Body of pancreas (tissue), 4 donors: ENCODE data around the gene KIF3A. TPM values are rescaled to one million over a fixed set of nuclear protein-coding genes. Genes with fewer than 3 reads are reported as not detected.

Source experiments
- ATAC-seq: fragments of 150-250 bp; one replicate; pipeline ENCODE4 v1.9.1; 2016
- DNase-seq, 4 donors: peaks; one replicate each; pipeline ENCODE4 v3.0.0-alpha.2; 2019
- H3K27ac ChIP-seq, 4 donors: fragments of 200-600 bp; sonication (generic); 1 replicate in 3 of 4; 2 replicates in 1 of 4; pipeline versions ENCODE4 v1.5.1 to v1.6.1; 2016 to 2019; ENCODE audit warnings: mild to moderate bottlenecking in 1 of 4, mixed read lengths in 1 of 4, moderate library complexity in 1 of 4
- H3K27me3 ChIP-seq, 2 donors: fragments of 200-600 bp; sonication (generic); one replicate each; pipeline ENCODE4 v1.6.0; 2016; ENCODE audit warnings: mild to moderate bottlenecking in 1 of 2
- H3K36me3 ChIP-seq, 2 donors: fragments of 200-600 bp; sonication (generic); replicated peaks in 1 of 2; 2 replicates each; pipeline ENCODE4 v1.5.1; 2016; ENCODE audit warnings: low read depth in 2 of 2; ENCODE audit not compliant: insufficient read depth in 1 of 2
- H3K4me1 ChIP-seq: fragments of 200-600 bp; sonication (generic); one replicate; pipeline ENCODE4 v1.6.0; 2016
- H3K4me3 ChIP-seq, 2 donors: fragments of 200-600 bp; sonication (generic); 1 replicate in 1 of 2; 2 replicates in 1 of 2; pipeline ENCODE4 v1.5.1; 2016 to 2019
- H3K9me3 ChIP-seq, 3 donors: fragments of 200-600 bp; sonication (generic); 1 replicate in 2 of 3; 2 replicates in 1 of 3; pipeline ENCODE4 v1.5.1; 2016
- CTCF ChIP-seq, 7 experiments: fragments of 450-650 bp in 4 of 7; fragments of 200-600 bp in 3 of 7; sonication (generic) in 3 of 7; IDR thresholded peaks; one replicate each; pipeline ENCODE4 v1.5.1; 2016 to 2019; ENCODE audit warnings: antibody characterized with exemption in 7 of 7
- POLR2A ChIP-seq, 3 donors: fragments of 450-650 bp; IDR thresholded peaks; one replicate each; pipeline ENCODE4 v1.6.1; 2016; ENCODE audit warnings: antibody characterized with exemption in 3 of 3, mild to moderate bottlenecking in 2 of 3
- WGBS, 2 donors: methylation state at CpG; one replicate each; pipeline ENCODE4 v1.1.5; 2017; 5-methylcytosine and 5-hydroxymethylcytosine counted together
- intact Hi-C: fragments of 100-400 bp; cut with DNase I; formaldehyde crosslinking; loops from one replicate; pipeline ENCODE4 v1.15.1; 2023
- total RNA-seq, 2 donors: library from RNA; depleted of rRNA; stranded (reverse); fragments of >200 nt; gene quantifications; one replicate each; pipeline ENCODE4 v1.1.0, GENCODE V29; 2016

The KIF3A gene
- total RNA-seq, 2 donors from 2014 or later: 5.9 to 8.8 TPM

GRCh38 chr5:132684922-132685720, 52.2 kb downstream of the KIF3A start:
- DNase-seq (no peak), ATAC-seq (no peak)
- Histone ChIP-seq H3K4me1 (no peaks in the 10 kb centered on the region), H3K4me3 (no peak overlapping the region), H3K36me3 (no peaks in the 10 kb centered on the region), H3K9me3 (no peaks in the 10 kb centered on the region), H3K27me3 (no peaks in the 10 kb centered on the region), H3K27ac (no peak overlapping the region)
- no peak for TF ChIP-seq CTCF (IDR thresholded peaks at IDR 0.05)
- TF ChIP-seq POLR2A (IDR thresholded peaks at IDR 0.05): no peak
- intact Hi-C loops: no loop called here
- WGBS, 2 donors: 86 to 89% methylated on average over 12 of the region's 12 CpGs

DNA sequence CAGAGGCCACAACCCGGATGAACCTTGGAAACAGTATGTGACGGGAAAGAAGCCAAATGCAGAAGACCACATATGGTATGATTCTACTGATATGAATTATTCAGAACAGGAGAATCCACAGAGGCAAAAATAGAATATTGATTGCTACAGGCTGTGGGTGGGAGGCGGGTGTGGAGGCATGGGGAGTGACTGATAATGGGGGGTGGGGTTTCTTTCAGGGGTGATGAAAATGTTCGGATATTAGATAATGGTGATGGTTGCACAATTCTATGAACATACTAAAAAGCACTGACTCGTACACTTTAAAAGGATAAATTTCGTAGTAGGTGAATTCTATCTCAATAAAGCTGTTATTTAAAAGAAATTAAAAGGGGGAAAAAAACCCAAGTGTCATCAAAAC, 52.9 kb downstream of the KIF3A start:
- DNase-seq (no peak), ATAC-seq (no peak)
- 71 to 85% methylated on average over 6 of the region's 6 CpGs for WGBS, 2 donors
- no peaks in the 10 kb centered on the region for H3K4me1 ChIP-seq
- no peak overlapping the region for H3K27ac ChIP-seq
- H3K4me3 ChIP-seq: no peak overlapping the region
- intact Hi-C loops: no loop called here
- no peaks in the 10 kb centered on the region for H3K27me3 ChIP-seq
- H3K36me3 ChIP-seq: no peaks in the 10 kb centered on the region
- no peaks in the 10 kb centered on the region for H3K9me3 ChIP-seq
- TF ChIP-seq POLR2A (IDR thresholded peaks at IDR 0.05) (no peak), CTCF (IDR thresholded peaks at IDR 0.05) (no peak)

GRCh38 chr5:132681983-132682382, 55.4 kb downstream of the KIF3A start:
- DNase-seq (no peak), ATAC-seq (no peak)
- no peaks in the 10 kb centered on the region for H3K4me1 ChIP-seq
- H3K36me3 ChIP-seq: no peaks in the 10 kb centered on the region
- WGBS, 2 donors: 95 to 96% methylated on average over 4 of the region's 4 CpGs
- no peaks in the 10 kb centered on the region for H3K9me3 ChIP-seq
- no peak overlapping the region for H3K27ac ChIP-seq
- intact Hi-C loops: no loop called here
- TF ChIP-seq CTCF (IDR thresholded peaks at IDR 0.05) (no peak), POLR2A (IDR thresholded peaks at IDR 0.05) (no peak)
- H3K4me3 ChIP-seq: no peak overlapping the region
- no peaks in the 10 kb centered on the region for H3K27me3 ChIP-seq

DNA sequence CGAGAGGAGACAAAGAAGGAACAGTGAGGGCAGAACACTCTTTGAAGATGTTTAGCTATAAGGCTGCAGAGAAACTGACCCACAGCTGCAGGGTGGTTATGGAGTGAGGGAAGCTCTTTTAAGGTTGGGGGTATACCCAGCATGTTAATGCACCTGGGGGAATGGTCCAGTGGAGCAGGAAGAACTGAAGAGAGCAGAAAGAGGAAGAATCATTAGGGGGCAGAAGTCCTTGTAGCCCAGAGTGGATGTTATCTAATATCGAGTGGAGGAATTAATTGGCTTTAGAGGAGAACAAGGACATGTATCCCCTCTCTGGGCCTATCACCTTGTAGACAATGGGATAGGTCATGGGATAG, 55.9 kb downstream of the KIF3A start:
- intact Hi-C loops: no loop called here

More for the DNA sequence above, 55.9 kb downstream of the KIF3A start:
- DNase-seq (no peak), ATAC-seq (no peak)
- no peak overlapping the region for H3K27ac ChIP-seq
- TF ChIP-seq POLR2A (IDR thresholded peaks at IDR 0.05) (no peak), CTCF (IDR thresholded peaks at IDR 0.05) (no peak)
- H3K4me3 ChIP-seq: no peak overlapping the region
- WGBS, 2 donors: 84 to 91% methylated on average over 2 of the region's 2 CpGs
- no peaks in the 10 kb centered on the region for H3K27me3 ChIP-seq
- no peaks in the 10 kb centered on the region for H3K36me3 ChIP-seq
- H3K4me1 ChIP-seq: no peaks in the 10 kb centered on the region
- H3K9me3 ChIP-seq: no peaks in the 10 kb centered on the region
